HepG2 (cell line): ENCODE measurements around the gene AARS2. TPM values are rescaled to one million over a fixed set of nuclear protein-coding genes. Genes with fewer than 3 reads are reported as not detected.

Experiments used
- AKAP8 ChIP-seq: sonication (generic); formaldehyde crosslinking; IDR thresholded peaks from 2 replicates; pipeline ENCODE4 v1.5.1; 2020; ENCODE audit warnings: mild to moderate bottlenecking, missing genetic modification reagents
- GABPB1 ChIP-seq: IDR thresholded peaks from 2 replicates; pipeline ENCODE4 v1.6.1; 2016; ENCODE audit warnings: mild to moderate bottlenecking, missing genetic modification reagents, moderate library complexity, missing compliant biosample characterization
- ZNF160 ChIP-seq: sonication (generic); formaldehyde crosslinking; IDR thresholded peaks from 2 replicates; pipeline ENCODE4 v1.8.0; 2022; ENCODE audit warnings: mild to moderate bottlenecking, inconsistent platforms, missing genetic modification reagents
- ZNF749 ChIP-seq: sonication (generic); formaldehyde crosslinking; IDR thresholded peaks from 2 replicates; pipeline ENCODE4 v1.8.0; 2022; ENCODE audit warnings: mild to moderate bottlenecking, missing genetic modification reagents, moderate library complexity, borderline replicate concordance
- ZSCAN21 ChIP-seq: sonication (generic); formaldehyde crosslinking; IDR thresholded peaks from 2 replicates; pipeline ENCODE4 v1.8.0; 2022; ENCODE audit warnings: mild to moderate bottlenecking, missing genetic modification reagents, moderate library complexity, borderline replicate concordance
- ZSCAN31 ChIP-seq: sonication (generic); formaldehyde crosslinking; IDR thresholded peaks from 2 replicates; pipeline ENCODE4 v1.5.0; 2020; ENCODE audit warnings: low read depth, mild to moderate bottlenecking, missing genetic modification reagents
- polyA plus RNA-seq, 8 experiments: library from polyadenylated mRNA; depleted of rRNA in 3 of 8; stranded (reverse) in 7 of 8; unstranded in 1 of 8; fragments of >200 nt; fragmentation: Illumina TruSeq in 4 of 8; extraction: Trizol in 4 of 8; gene quantifications; 2 replicates each; pipeline versions ENCODE4 v1.2.1 to v1.2.3, GENCODE V29; 2011 to 2016; ENCODE audit warnings: low read depth in 4 of 8, missing spikeins in 1 of 8, mixed read lengths in 1 of 8; ENCODE audit not compliant: insufficient read depth in 1 of 8
- total RNA-seq, 5 experiments: library from RNA; depleted of rRNA; stranded (reverse); fragments of >200 nt; fragmentation: Illumina TruSeq; extraction: Trizol; gene quantifications; 2 replicates each; pipeline ENCODE4 v1.2.3, GENCODE V29; 2016; ENCODE audit warnings: low read depth in 1 of 5
- TF ChIP-seq, protein P1 (sequence below), 2 experiments: sonication (generic) in 1 of 2; formaldehyde crosslinking in 1 of 2; IDR thresholded peaks; 2 replicates each; pipeline versions ENCODE4 v1.6.1 to v1.9.0; 2014 to 2022; ENCODE audit warnings: antibody characterized with exemption in 1 of 2, borderline replicate concordance in 1 of 2, inconsistent platforms in 1 of 2, low read depth in 1 of 2, missing genetic modification reagents in 1 of 2
- TF ChIP-seq, protein P2 (sequence below): IDR thresholded peaks from 2 replicates; pipeline ENCODE4 v1.6.1; 2012; ENCODE audit warnings: low read length, improper control_type of control experiment
- TF ChIP-seq, protein P3 (sequence below): sonication (generic); formaldehyde crosslinking; IDR thresholded peaks from 2 replicates; pipeline ENCODE4 v1.5.0; 2020; ENCODE audit warnings: mild to moderate bottlenecking, missing genetic modification reagents, moderate library complexity
- TF ChIP-seq, protein P4 (sequence below): sonication (generic); formaldehyde crosslinking; IDR thresholded peaks from 2 replicates; pipeline ENCODE4 v1.8.1; 2023; ENCODE audit warnings: mild to moderate bottlenecking, moderate library complexity, missing genetic modification reagents

Gene AARS2
- total and polyA plus RNA-seq, 2 of the 13 experiments (the other 11 are each of a cell fraction or from before 2014, with no cell fraction given) = 7.5 to 24.1 TPM

DNA sequence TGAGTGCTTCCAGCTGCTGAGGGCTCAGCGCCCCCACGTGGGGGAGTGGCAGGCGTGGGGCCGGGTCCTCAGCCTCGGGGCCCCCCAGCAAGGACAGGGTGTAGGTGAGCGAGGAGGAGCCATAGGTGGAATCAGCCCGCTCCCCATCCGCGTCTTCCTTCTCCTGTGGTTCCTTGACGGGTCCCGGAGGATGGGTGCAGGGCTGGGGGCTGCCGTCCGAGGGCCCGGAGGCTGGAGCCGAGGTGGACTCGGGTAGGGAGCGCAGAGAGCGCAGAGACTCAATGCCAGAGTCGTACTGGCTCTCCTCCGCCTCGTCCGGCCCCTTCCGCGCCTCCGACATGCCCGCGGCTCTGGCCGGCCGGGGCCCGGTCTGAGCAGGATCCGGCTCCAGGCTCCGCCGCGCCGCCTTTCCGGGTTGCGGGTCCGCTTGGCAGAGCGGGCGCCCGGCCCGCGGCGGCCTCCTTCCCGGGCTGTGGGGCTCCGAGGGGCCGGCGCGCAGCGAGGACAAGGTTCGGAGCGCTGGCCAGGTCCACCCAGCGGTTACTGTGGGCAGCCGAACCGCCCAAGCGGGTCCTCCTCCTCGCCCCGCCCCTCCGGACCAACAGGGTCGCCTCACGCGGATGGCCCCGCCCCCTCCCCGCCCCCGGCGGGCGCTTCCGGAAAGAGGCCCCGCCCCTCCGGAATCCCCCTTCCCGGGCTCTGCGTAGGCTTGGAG, 48.0 kb downstream of the AARS2 start, which contains the start of gene NFKBIE (continued):
- TF ChIP-seq, protein P1, sequence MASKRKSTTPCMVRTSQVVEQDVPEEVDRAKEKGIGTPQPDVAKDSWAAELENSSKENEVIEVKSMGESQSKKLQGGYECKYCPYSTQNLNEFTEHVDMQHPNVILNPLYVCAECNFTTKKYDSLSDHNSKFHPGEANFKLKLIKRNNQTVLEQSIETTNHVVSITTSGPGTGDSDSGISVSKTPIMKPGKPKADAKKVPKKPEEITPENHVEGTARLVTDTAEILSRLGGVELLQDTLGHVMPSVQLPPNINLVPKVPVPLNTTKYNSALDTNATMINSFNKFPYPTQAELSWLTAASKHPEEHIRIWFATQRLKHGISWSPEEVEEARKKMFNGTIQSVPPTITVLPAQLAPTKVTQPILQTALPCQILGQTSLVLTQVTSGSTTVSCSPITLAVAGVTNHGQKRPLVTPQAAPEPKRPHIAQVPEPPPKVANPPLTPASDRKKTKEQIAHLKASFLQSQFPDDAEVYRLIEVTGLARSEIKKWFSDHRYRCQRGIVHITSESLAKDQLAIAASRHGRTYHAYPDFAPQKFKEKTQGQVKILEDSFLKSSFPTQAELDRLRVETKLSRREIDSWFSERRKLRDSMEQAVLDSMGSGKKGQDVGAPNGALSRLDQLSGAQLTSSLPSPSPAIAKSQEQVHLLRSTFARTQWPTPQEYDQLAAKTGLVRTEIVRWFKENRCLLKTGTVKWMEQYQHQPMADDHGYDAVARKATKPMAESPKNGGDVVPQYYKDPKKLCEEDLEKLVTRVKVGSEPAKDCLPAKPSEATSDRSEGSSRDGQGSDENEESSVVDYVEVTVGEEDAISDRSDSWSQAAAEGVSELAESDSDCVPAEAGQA (IDR thresholded peaks at IDR 0.05; ENCODE audit: low read depth) = 0 out of 2 replicates have a peak, but pooled peaks have one; percentile 9
- TF ChIP-seq, protein P1 (CRISPR knock-in tag; IDR thresholded peaks at IDR 0.05; ENCODE audit: borderline replicate concordance) = no peak; the same call in 1 of the 2 replicates
- TF ChIP-seq, protein P2, sequence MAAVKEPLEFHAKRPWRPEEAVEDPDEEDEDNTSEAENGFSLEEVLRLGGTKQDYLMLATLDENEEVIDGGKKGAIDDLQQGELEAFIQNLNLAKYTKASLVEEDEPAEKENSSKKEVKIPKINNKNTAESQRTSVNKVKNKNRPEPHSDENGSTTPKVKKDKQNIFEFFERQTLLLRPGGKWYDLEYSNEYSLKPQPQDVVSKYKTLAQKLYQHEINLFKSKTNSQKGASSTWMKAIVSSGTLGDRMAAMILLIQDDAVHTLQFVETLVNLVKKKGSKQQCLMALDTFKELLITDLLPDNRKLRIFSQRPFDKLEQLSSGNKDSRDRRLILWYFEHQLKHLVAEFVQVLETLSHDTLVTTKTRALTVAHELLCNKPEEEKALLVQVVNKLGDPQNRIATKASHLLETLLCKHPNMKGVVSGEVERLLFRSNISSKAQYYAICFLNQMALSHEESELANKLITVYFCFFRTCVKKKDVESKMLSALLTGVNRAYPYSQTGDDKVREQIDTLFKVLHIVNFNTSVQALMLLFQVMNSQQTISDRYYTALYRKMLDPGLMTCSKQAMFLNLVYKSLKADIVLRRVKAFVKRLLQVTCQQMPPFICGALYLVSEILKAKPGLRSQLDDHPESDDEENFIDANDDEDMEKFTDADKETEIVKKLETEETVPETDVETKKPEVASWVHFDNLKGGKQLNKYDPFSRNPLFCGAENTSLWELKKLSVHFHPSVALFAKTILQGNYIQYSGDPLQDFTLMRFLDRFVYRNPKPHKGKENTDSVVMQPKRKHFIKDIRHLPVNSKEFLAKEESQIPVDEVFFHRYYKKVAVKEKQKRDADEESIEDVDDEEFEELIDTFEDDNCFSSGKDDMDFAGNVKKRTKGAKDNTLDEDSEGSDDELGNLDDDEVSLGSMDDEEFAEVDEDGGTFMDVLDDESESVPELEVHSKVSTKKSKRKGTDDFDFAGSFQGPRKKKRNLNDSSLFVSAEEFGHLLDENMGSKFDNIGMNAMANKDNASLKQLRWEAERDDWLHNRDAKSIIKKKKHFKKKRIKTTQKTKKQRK = no peak
- TF ChIP-seq AKAP8 (peak; percentile 25; the same call in 1 of the 2 replicates), ZNF749 (CRISPR knock-in tag) (peak; percentile 24; the same call in 1 of the 2 replicates), ZSCAN31 (CRISPR knock-in tag) (peak; percentile 80; the same call in 1 of the 2 replicates), ZNF160 (CRISPR knock-in tag) (no peak), GABPB1 (CRISPR knock-in tag) (peak; percentile 83), ZSCAN21 (CRISPR knock-in tag) (peak; percentile 53)
- TF ChIP-seq, protein P3, sequence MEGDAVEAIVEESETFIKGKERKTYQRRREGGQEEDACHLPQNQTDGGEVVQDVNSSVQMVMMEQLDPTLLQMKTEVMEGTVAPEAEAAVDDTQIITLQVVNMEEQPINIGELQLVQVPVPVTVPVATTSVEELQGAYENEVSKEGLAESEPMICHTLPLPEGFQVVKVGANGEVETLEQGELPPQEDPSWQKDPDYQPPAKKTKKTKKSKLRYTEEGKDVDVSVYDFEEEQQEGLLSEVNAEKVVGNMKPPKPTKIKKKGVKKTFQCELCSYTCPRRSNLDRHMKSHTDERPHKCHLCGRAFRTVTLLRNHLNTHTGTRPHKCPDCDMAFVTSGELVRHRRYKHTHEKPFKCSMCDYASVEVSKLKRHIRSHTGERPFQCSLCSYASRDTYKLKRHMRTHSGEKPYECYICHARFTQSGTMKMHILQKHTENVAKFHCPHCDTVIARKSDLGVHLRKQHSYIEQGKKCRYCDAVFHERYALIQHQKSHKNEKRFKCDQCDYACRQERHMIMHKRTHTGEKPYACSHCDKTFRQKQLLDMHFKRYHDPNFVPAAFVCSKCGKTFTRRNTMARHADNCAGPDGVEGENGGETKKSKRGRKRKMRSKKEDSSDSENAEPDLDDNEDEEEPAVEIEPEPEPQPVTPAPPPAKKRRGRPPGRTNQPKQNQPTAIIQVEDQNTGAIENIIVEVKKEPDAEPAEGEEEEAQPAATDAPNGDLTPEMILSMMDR (CRISPR knock-in tag) = peak; percentile 94
- TF ChIP-seq, protein P4, sequence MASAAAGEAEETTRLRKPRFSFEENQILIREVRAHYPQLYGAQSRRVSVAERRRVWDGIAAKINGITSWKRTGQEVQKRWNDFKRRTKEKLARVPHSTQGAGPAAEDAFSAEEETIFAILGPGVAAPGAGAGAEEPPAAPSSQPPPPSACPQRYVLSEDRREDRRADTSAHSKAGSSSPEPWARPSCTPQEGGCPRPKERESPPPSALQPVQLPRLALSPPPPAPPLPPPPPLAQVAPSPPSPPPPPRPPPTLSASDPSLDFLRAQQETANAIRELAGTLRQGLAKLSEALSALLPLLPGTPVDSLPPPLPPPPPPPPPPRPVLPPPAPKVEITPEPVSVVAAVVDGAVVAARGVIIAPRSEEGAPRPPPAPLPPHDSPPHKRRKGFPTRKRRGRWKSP (CRISPR knock-in tag) = 0 out of 2 replicates have a peak, but pooled peaks have one; percentile 42
